IPS-15b (cell line): ENCODE measurements around the gene CEP41.

ENCODE experiments used
- H3K27me3 ChIP-seq: one replicate; pipeline ENCODE4 v1.6.1; 2013; ENCODE audit warnings: low read length; ENCODE audit not compliant: control insufficient read depth, insufficient read depth
- H3K36me3 ChIP-seq: one replicate; pipeline ENCODE4 v1.6.1; 2013; ENCODE audit warnings: low read length; ENCODE audit not compliant: control insufficient read depth, insufficient read depth
- H3K4me1 ChIP-seq: one replicate; pipeline ENCODE4 v1.6.1; 2013; ENCODE audit warnings: mild to moderate bottlenecking, low read length; ENCODE audit not compliant: control insufficient read depth, insufficient read depth
- H3K4me3 ChIP-seq: one replicate; pipeline ENCODE4 v1.5.1; 2013; ENCODE audit warnings: low read depth, low read length
- H3K9ac ChIP-seq: one replicate; pipeline ENCODE4 v1.6.1; 2013; ENCODE audit warnings: low read depth, mild to moderate bottlenecking, low read length
- H3K9me3 ChIP-seq: one replicate; pipeline ENCODE4 v1.6.1; 2013; ENCODE audit warnings: mild to moderate bottlenecking, low read length; ENCODE audit not compliant: control insufficient read depth, insufficient read depth

CEP41 gene

GRCh38 chr7:130429019-130429418 lies 11.8 kb downstream of the CEP41 start:
- Histone ChIP-seq H3K4me3 (no peak overlapping the region), H3K4me1 (no peaks in the 10 kb centered on the region), H3K27me3 (no peaks in the 10 kb centered on the region), H3K36me3 (no peaks in the 10 kb centered on the region), H3K9ac (no peak overlapping the region), H3K9me3 (no peaks in the 10 kb centered on the region)

GRCh38 chr7:130426564-130426963 lies 14.3 kb downstream of the CEP41 start:
- H3K4me1 ChIP-seq: no peaks in the 10 kb centered on the region
- H3K4me3 ChIP-seq: no peak overlapping the region
- no peaks in the 10 kb centered on the region for H3K27me3 ChIP-seq
- no peaks in the 10 kb centered on the region for H3K36me3 ChIP-seq
- H3K9ac ChIP-seq: no peak overlapping the region
- H3K9me3 ChIP-seq: no peaks in the 10 kb centered on the region

- no peaks in the 10 kb centered on the region for H3K27me3 ChIP-seq
- no peaks in the 10 kb centered on the region for H3K9me3 ChIP-seq
- H3K36me3 ChIP-seq: no peaks in the 10 kb centered on the region
- no peaks in the 10 kb centered on the region for H3K4me1 ChIP-seq
- no peak overlapping the region for H3K4me3 ChIP-seq
- H3K9ac ChIP-seq: no peak overlapping the region
These were observed 15.0 kb downstream of the CEP41 start for GRCh38 chr7:130425796-130426195.

- Histone ChIP-seq H3K4me1 (no peaks in the 10 kb centered on the region), H3K27me3 (no peaks in the 10 kb centered on the region), H3K9me3 (no peaks in the 10 kb centered on the region), H3K9ac (no peak overlapping the region), H3K36me3 (no peaks in the 10 kb centered on the region), H3K4me3 (no peak overlapping the region)
These were observed 17.2 kb downstream of the CEP41 start for GRCh38 chr7:130423501-130424037.

- Histone ChIP-seq H3K4me1 (no peaks in the 10 kb centered on the region), H3K9ac (no peak overlapping the region), H3K4me3 (no peak overlapping the region), H3K36me3 (no peaks in the 10 kb centered on the region), H3K27me3 (no peaks in the 10 kb centered on the region), H3K9me3 (no peaks in the 10 kb centered on the region)
These were observed 19.1 kb downstream of the CEP41 start for GRCh38 chr7:130421684-130422083.

GRCh38 chr7:130420943-130421578 lies 19.8 kb downstream of the CEP41 start:
- Histone ChIP-seq H3K4me3 (no peak overlapping the region), H3K9me3 (no peaks in the 10 kb centered on the region), H3K36me3 (no peaks in the 10 kb centered on the region), H3K27me3 (no peaks in the 10 kb centered on the region), H3K9ac (no peak overlapping the region), H3K4me1 (no peaks in the 10 kb centered on the region)

- Histone ChIP-seq H3K27me3 (no peaks in the 10 kb centered on the region), H3K36me3 (no peaks in the 10 kb centered on the region), H3K4me3 (no peak overlapping the region), H3K4me1 (no peaks in the 10 kb centered on the region), H3K9me3 (no peaks in the 10 kb centered on the region), H3K9ac (no peak overlapping the region)
These were observed 21.2 kb downstream of the CEP41 start for GRCh38 chr7:130419658-130420057.

- H3K9me3 ChIP-seq: no peaks in the 10 kb centered on the region
- H3K4me3 ChIP-seq: no peak overlapping the region
- no peak overlapping the region for H3K9ac ChIP-seq
- no peaks in the 10 kb centered on the region for H3K27me3 ChIP-seq
- no peaks in the 10 kb centered on the region for H3K36me3 ChIP-seq
- no peaks in the 10 kb centered on the region for H3K4me1 ChIP-seq
These were observed 22.5 kb downstream of the CEP41 start for GRCh38 chr7:130418306-130418705.

- Histone ChIP-seq H3K9me3 (no peaks in the 10 kb centered on the region), H3K36me3 (no peaks in the 10 kb centered on the region), H3K9ac (no peak overlapping the region), H3K4me3 (no peak overlapping the region), H3K4me1 (no peaks in the 10 kb centered on the region), H3K27me3 (no peaks in the 10 kb centered on the region)
These were observed 23.6 kb downstream of the CEP41 start for GRCh38 chr7:130417213-130417612.

GRCh38 chr7:130415006-130415405 lies 25.8 kb downstream of the CEP41 start:
- no peaks in the 10 kb centered on the region for H3K4me1 ChIP-seq
- H3K4me3 ChIP-seq: no peak overlapping the region
- H3K9ac ChIP-seq: no peak overlapping the region
- H3K9me3 ChIP-seq: no peaks in the 10 kb centered on the region
- H3K36me3 ChIP-seq: no peaks in the 10 kb centered on the region
- H3K27me3 ChIP-seq: no peaks in the 10 kb centered on the region

GRCh38 chr7:130413201-130413600 lies 27.6 kb downstream of the CEP41 start:
- no peaks in the 10 kb centered on the region for H3K36me3 ChIP-seq
- no peak overlapping the region for H3K4me3 ChIP-seq
- no peaks in the 10 kb centered on the region for H3K9me3 ChIP-seq
- H3K9ac ChIP-seq: no peak overlapping the region
- H3K27me3 ChIP-seq: no peaks in the 10 kb centered on the region
- no peaks in the 10 kb centered on the region for H3K4me1 ChIP-seq

- Histone ChIP-seq H3K9me3 (no peaks in the 10 kb centered on the region), H3K36me3 (no peaks in the 10 kb centered on the region), H3K27me3 (no peaks in the 10 kb centered on the region)
These were observed 29.8 kb downstream of the CEP41 start for GRCh38 chr7:130410868-130411541.

More at GRCh38 chr7:130410868-130411541, 29.8 kb downstream of the CEP41 start:
- Histone ChIP-seq H3K4me3 (no peak overlapping the region), H3K4me1 (no peaks in the 10 kb centered on the region), H3K9ac (no peak overlapping the region)
